Middle frontal gyrus (tissue), 1 donor: ENCODE data around the gene SND1.

ENCODE experiments used
- DNase-seq: peaks from one replicate; pipeline ENCODE4 v3.0.0-alpha.2; 2015; ENCODE audit warnings: low spot score; ENCODE audit errors: extremely low spot score

Gene SND1

DNA sequence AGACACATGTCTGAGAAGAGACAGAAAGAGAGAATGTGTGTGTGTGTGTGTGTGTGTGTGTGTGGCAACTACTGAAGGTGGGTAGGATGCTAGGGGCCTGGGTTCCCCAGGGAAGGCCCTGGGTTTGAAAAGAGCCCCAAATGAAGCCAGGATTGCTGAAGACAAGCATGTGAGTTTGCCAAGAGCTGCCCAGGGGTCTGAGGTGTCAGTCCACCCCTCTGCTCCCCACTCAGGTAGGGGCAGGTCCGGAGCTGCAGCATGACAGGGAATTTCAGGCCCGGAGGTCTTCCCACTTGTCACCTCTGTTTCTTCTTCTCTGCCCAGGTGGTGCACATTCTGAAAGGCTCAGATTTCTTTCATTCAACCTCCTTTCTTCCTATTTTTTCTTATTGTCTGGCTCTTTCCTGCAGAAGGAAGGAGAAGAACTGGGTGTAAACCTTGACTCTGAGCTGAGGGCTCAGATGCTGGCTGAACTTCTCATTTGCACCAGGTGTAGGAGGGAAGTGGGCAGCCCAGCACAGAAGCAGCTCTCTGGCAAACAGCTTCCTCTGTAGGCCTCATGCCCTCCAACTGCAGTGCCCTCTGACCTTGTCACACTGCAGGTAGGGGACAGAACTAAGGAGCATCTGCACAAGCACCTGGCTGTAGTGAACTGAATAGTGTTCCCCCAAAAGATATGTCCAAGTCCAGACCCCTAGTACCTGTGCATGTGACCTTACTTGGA lies 458.8 kb downstream of the SND1 start:
- DNase-seq: no peak

DNA sequence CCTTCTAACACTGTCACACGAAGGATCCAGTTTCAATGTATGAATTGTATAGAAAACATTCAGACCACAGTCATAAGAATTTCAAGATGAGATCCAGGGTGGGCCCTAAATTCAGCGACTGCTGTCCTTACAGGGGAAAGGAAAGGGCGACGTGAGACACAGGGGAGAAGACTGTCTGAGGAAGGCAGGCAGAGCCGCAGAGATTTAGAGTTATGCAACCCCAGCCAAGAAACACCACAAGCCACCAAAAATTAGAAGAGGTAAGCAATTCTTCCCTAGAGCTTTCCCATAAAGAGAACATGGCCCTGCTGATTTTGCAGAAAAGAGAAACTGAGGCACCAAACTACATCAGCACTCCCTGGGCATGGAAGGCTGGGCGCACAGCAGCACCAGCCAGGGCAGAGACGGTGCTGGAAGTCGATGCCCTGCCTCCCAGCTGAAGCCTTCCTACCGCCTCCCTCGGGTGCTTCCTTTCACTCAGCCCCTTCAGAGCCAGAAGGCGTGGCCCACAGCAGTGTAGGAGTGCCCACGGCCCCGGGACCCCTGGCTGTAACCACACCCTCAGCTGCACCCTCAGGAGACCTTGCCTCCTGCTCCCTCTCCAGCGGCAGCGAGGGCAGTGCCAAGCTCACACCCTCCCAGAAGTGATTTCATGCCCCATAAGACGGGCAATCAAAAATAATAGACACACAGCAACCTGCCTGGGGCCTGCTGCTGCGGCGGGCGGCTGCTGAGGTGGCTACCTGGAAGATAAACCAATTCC lies 460.2 kb downstream of the SND1 start:
- no peak for DNase-seq

DNA sequence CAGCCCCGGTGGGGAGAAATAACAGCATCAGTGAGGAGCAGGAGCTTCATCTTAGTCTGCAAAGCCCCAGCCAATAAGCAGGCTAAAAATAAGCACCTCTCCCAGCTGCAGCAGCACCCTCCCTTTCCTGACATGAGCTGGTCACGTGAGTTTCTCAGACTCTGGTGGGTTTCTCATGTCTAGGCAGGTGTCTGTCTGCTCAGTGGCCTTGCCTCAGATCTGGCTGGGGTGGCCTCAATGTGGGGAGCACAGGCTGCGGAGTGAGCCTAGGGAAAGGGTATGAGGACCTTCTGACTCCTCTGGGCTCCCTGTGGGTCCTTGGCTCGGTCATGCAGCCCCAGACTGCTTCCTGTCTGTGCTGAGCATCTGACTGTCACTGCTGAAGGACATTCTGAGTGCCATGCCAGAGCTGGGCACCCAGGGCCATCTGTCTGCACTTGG lies 460.8 kb downstream of the SND1 start:
- DNase-seq: no peak

DNA sequence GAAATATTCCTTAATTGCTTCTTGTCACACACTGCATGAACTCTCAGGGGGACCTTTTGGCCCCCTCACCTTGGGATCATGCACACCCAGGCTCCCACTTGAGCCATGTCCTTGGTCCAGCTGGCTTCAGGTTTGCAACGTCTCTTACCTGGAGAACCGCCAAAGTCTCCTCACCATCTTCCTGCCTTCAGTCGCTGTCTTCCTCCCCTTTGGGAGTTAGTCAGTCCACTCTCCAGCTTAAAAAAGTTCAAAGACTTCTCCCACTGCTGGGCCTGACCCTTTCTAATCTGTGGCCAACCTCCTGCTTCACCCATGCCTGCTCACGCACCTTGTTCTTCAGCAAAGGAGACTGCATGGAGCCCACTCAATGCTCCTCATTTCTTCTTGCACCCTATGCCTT lies 461.8 kb downstream of the SND1 start:
- DNase-seq: no peak

DNA sequence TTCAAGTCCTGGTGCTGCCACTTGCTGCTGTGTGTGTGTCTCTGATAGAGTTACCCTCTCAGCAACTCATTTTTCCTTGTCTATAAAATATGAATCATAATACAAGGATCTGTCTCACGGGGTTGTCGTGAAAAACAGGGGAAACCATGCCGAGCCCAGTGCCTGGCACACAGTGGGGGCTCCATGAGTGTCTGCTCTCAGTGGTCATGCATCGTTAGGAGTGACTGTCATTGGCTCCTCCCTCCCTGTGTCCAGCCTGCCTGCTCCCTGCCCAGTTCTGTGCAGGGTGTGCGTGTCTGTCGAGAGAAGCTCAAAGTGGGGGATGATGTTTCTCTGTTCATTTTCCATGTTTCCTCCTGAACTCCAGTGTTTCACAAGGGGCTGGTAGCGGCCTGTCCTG lies 462.8 kb downstream of the SND1 start:
- no peak for DNase-seq

DNA sequence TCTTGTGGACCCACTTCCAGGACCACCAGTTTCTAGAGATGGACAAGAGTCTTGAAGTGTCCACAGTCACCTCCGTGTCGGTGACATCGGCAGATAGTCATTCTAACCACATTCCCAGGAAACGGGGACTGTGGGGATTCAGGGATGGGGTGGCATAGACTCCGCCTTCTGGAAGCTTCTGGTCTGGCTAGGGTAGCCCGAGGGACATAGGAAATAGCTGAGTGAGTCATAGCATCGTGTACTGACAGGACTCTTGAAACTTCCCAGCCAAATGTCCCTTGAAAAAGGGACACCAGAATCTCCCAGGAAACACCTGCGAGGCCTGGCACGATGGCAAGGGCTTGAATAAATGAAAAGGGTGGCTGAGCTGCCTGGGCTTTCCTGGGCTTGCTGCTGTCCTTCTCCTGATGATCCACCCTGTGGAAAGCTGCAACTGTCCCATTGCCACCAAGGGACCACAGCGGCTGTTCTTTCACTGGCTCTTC lies 463.4 kb downstream of the SND1 start:
- no peak for DNase-seq

DNA sequence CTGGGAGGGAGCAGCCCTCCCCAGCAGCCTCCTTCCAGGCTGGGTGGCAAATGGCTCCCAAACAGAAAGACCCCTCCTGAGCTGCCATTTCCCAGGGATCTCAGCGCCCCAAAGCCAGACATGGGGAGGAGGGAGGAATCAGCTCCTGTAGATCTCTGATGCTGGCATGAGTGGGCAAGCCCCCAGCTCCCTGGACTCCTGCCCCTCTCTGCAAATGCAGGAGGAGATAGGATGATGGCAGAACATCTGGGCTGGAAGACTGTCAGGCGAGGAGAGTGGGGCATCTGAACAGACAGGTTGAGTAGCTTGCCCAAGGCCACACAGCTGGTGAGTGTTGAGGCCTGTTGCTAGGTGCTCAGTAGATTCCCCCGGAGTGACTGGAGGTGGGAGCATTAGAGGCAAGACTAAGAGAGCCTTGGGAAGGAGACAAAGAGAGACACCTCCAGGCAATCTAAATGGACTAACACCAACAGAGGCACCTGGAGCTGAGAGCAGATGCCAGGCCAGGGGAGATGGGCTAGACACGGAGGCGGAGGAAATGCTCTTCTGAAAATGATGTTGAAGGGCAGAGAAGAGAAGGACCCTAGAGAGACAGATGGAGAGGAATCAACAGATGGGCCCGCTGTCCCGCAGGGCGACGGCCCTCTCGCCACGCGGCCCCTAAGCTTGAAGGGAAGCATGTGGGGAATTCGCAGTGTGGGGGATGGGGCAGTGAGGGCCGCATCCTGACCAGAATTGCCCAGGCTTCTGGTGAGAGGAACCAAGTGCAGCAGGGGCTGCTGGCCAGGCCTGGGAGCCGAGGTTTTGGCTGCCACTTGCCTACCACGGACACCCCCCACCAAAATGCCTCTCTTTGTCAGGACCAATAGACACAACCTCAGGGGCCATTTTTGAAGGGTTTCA lies 464.1 kb downstream of the SND1 start:
- no peak for DNase-seq

DNA sequence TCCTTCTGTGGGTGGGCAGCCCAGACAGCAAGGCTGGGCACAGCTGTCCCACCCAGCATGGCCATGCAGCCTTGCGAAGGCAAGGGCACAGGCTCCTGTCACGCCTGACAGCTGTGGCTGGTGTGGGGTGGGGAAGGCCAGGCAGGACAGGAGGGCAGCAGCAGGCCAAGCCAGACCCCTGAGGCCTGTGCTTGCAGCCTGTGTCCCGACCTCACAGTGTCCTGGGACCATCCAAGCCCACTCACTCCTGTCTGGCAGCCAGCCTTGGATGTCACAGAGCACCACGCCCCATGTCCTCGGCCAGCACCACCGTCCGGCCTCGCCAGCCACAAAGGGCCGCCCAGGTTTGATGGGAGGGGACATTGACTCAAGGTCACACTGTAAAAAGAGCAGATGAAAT lies 464.7 kb downstream of the SND1 start:
- no peak for DNase-seq

DNA sequence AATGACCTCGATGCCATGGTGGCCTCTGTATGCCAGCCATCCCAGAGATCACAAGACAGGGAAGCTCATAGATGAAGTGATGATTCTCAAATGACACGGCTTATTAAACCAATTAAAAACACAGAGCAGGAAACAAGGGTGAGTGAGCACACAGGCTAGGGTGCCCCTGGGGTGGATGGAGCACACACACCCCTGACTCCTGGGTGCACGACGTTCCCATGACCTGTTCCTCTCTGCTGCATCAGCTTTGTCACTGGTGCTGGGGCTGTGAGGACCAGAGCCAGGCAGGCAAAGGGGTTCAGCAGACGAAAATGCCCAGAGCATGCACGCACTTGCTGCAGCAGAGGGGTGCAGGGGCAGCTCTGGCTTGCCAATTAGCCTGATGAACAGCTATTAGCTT lies 465.7 kb downstream of the SND1 start:
- no peak for DNase-seq

DNA sequence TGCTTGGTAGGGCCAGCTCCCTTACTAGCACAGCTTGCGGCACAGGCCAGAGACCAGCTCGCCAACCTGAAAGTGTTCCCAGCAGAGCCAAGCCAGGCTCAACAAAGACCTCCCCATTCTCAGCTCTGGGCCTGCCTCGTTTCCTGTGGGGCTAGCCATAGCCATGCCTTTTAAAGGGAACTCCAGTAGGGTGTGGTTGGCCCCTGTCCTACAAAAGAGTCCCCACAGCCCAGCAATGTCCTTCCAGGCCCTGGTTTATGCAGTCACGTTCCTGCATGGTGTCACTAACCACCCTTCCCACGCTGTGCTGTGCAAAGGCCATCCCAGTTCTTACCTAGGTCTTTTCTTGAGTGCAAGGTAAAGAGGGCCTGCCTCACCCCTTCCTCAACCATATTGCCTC lies 467.0 kb downstream of the SND1 start:
- DNase-seq: no peak

DNA sequence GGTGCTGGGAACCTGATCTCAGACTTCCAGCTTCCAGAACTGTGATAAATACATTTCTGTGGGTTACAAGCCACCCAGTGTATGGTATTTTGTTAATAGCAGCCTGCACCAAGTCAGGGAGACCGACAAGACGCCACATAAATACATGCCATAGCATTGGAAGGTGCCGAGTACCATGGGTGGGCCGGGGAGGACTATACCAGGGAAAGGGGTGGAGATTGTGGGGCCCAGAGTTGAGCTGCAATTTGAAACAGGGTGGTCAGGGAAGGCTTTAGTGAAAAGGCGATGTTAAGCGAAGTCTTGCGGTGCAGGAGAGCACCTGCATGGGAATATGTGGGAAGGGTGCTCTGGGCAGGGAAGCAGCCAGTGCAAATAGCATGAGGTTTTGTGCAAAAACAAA lies 468.1 kb downstream of the SND1 start:
- no peak for DNase-seq

DNA sequence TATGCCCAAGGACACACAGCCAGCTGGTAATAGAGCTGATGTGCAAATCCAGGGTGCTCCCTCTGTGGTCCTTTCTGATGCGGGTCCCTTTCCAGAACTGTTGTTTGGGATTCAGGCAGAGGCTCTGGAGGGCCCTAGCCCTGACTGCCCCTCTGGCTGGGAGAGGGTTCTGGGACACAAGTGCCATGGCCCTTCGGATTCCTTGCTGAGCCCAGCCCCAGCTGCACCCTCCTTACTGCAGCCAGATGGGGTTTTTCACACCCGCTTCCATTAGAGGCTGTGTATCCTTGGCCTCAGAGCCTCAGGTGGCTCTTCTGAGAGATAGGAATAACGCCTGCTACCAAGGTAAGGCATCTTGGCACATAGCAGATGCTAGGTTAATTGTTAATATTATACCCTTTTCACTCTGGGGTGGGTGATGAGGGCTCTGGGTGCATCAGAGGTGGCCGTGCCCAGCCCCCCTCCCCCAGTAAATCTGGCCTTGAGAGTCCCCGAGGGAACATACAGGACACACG lies 469.0 kb downstream of the SND1 start:
- DNase-seq: no peak

DNA sequence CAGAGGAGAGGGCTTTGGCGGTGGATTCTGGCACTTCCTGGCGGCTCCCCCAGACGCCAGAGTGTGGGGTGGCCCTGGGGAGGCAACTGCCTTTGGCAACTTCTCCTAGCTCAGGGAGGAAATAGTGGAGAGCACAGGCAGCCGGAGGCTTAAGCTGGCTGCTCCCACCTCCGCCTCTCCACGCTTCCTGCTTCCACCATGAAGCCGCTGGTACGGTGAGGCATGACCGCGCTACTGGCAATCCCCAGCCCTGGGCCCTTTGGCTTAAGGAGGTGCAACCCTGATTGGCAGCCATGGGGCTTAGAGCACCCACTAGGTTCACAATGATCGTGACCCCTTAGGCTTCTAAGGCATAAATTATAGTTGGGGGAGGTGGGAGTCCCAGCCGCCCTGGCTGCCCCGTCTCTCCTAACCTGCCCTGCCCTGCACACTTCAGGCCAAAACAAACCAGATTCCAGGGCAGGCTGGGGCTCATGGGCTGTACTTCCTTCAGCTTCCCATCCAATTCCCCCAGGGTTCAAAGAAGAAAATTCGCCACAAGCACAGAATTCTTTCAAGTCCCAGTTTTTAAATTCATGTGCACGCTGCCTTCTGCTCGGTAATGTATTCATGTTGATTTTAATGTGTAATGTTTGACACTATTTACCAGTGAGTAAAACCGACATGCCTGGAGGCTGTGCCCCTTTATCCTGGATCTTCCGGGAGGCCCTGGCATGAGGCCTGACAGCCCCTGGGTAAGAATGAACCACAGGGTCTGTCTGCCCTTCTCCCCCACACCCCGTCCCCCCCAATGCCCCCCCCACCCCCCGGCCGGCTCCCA lies 469.9 kb downstream of the SND1 start:
- DNase-seq: no peak

DNA sequence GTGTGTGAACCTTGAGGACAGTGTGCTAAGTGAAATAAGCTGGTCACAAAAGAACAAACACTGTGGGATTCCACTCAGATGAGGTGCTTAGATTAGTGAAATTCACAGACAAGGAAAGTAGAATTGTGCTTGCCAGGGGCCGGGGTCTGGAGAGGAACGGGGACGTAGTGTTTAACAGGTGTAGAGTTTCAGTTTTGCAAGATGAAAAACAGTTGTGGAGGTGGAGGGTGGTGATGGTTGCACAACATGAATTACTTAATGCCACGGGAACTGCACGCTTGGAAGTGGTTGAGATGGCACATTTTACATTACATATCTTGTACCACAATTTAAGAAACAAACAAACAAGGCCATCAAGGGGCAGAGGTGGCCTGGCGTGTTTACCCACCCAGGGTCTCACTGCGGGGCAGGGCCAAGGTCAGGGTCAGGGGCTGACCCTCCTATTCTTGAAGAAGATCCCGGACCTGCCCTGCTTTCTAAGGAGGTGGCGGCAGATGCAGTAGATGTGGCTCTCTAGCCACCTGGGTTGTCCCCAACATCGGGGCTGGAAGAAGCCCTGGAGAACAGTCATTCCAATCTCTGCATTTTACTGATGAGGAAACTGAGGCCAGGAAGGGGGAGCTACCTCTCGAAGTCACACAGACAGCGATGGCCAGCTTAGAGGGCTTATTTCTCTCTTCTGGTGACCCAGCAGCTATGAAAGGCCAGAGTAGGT lies 470.7 kb downstream of the SND1 start:
- no peak for DNase-seq

DNA sequence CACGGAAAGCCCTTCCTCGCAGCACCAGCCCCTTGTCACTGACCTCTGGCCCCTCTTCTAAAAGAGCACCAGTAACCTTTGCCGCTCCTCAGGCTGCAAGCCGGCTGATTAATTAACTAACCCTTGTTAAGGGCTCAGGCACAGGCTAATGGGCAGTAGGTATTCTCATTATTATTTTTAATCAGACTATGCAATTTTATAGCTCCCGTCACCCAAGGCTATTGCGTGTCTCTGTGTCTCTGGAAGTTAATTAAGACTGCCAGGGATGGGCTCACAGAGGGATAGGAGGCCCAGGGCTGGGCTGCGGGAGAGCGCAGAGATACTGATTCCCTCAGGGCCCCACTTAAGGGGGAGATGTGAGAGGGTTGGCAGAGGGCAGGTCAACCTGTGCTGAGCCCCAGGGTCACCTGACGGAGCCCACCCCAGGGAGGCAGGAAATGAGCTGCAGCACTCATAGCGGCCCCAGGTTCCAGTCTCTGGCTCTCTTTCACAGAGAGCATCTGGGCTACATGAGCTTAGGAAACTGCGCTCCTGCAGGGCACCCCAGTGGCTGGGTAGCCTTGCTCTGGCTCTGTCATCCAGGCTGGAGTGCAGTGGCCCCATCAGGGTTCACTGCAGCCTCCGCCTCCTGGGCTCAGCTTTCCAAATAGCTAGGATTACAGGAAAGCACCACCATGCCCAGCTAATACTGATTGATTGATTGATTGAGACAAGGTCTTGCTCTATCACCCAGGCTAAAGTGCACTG lies 471.5 kb downstream of the SND1 start:
- DNase-seq: no peak

DNA sequence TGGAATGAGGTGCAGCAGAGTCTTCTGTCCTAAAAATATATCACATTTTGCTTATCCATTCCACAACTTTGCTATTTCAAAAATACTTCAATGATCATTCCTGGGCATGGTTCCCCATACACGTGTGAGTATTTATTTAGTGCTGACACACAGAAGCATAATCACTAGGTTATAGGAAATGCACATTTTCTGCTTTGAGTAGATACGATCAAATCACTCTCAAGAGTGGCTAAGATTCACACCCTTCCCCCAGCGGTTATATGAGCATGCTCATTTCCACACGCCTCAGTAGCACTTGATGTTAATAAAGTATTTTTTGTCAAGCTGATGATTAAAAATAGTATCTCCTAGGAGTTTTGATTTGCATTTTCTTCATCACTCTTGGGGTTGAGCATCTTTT lies 472.8 kb downstream of the SND1 start:
- DNase-seq: no peak

DNA sequence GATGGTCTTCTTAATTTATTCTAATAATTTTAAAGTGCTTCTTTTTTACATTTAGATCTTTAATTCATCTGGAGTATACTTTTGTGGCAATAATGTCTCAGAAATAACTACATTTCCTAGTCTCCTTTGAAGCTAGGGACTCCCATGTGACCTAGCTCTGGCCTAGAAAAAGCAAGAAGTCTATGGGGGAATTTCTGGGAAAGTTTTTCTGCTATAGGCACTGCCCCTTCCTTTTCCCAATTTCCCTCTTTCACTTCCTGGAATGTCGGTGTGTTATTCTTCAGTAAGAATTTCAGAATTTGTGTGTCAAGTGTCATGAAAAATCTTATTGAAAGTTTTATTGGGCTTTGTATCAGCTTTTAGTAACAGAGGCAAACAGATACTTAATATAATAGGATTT lies 473.8 kb downstream of the SND1 start:
- DNase-seq: no peak

DNA sequence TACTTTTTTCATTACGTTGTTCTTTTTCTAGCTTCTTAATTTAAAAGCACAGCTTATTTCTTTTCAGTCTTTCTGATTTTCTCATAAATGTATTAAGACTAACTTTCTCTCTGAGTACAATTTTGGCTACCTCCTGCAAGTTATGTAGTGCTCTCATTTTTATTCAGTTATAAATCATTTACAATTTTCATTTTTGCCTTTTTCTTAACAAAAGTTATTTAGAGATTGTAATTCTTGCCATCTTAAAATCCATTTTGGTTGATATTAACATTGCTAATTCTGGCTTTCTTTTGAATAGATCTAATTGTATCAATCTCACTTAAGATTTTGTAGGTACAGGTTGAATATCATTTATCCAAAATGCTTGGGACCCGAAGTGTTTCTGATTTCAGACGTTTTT lies 476.4 kb downstream of the SND1 start:
- no peak for DNase-seq

DNA sequence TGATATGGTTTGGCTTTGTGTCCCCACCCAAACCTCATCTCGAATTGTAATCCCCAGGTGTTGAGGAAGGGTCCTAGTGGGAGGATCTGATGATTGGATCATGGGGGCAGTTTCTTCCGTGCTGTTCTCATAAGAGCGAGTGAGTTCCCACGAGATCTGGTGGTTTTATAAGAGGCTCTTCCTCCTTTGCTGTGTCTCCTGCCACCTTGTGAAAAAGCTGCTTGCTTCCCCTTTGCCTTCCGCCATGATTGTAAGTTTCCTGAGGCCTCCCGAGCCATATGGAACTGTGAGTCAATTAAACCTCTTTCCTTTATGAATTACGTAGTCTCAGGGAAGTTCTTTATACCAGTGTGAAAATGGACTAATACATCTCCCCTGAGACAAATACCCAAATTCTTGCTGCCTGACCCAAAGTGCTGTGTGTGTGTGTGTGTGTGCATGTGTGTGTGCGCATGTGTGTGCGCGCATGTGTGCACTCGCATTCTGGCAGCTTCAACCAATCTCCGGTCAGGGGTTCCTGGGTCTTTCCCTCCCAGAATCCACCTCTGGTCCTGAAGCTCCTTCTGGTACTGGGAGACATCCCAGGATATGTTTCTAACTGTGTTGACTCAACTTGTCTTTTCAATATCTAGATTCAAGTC lies 477.4 kb downstream of the SND1 start:
- no peak for DNase-seq
